ENCODE data around the gene ZBTB42.

- TF ChIP-seq CTCF (conservative IDR thresholded peaks at IDR 0.05) (no peak), ZFX (IDR thresholded peaks at IDR 0.05) (no peak)
Observed at GRCh38 chr14:104766256-104766862, 34.5 kb upstream of the ZBTB42 start.
